GM04503 (cell line): ENCODE results near the gene CHD6.

Experiments
- DNase-seq: peaks from one replicate; pipeline ENCODE4 v3.0.0-alpha.2; 2012; ENCODE audit warnings: low read depth

The CHD6 gene

DNA sequence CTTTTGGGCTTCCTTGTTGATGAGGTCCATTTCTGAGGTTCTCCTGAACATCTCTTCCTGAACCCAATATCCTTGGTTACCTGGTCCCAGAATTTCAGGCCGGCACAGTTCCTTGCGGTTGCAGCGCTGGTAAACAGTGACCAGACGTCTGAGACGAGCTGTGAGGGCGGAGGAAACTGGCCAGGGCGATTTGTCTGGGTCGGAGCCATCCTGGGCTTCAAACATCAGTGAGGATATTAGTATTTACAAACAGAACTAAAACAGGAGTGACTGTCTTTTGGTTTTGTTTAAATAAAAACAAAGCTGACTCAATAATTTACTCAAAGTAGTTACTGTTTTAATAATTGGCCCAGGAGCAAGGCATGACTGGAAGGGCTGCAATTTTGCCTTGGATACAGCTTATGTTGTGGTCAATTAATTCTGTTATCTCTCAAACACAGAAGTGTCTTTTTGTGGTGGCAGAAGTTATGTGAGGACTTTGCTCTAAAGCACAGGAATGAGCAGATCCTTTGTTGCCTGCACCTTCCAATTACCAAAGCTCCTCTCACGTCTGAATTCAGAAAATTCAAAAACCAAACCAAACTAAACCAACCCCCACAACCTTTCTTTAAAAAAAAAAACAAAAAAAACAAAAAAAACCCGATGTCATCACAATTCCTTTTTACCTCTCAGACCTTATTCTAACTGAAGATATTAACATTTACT lies 192.8 kb downstream of the CHD6 start:
- peak; percentile 45 for DNase-seq

DNA sequence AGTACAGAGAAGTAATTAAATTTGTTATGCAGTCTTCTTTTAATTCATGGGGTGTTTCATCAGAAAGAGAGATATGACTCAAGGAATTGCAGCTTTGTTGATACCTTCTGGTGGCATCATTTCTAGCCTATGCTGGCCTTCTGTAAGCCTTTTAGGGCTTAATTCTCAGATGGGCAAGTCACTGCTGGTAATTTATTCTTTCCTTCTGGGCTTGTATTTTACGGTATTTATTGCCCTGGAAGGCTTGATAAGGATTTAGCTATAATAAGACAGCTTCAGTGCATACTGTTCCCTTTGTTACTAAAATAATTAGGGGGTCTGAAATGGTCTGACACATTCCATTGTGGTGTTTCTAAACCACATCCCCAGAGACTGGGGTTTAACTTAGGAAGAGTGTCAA lies 193.6 kb downstream of the CHD6 start:
- DNase-seq, result peak; percentile 66

DNA sequence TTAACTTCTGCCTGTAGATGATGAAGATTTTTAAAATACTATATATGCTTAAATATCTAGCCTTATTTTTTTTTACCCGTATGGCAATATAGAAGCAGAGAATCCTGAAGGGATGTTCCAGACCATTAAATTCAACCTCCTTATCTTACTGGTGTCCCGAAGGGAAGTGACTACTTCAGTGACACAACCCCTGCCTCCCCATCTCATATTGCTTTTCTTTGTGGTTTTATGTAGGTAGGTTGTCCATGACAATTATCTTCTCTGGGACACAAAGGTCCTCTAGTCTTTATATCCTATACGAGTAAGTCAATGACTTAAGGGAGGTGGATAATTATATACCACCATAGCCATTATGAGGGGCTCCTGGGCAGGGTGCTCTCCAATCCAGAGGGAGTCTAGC lies 194.2 kb downstream of the CHD6 start:
- no peak for DNase-seq

DNA sequence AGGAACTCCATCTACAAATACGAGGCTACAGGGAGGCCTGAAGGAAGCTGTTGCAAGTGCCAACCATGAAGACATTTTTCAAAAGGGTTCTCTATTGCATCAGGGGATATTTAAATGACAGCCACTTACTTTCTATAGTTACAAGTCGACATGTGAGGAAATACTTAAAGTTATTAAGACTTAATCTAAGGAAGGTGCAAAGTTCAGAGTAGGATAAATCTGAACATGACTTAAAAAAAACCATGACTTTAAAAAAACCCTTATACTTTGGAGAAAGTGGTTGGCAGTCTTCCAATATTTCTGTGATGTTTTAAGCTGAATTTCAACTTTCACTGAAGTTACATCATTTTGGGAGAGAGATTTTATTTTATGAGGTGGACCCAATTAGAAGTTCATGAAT lies 195.2 kb downstream of the CHD6 start:
- DNase-seq, result no peak

DNA sequence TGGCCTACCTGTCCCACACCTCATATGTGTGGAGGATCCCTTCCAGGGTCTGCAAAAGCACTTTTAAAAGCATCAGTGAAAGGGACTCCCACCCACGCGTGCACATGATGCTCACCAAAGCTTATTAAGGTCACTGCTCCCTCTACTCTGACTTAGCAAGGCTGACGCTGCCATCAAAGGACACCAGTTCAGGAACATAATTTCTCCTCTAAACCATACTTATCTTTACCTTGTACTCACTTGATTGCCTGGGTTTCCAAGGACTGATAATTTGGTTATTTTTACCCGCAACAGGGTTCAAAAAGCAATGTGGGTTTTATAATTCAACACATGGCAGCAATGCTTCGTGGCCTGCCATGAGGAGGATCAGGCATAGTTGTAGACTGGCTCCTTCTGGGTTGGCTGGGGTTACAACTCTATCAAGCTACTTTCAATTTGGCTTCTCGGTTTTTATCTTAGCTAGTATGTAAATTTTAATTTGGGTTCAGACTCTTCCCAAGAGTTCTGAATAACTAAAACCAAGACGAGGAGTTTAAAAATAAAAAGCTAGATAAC lies 199.4 kb downstream of the CHD6 start:
- DNase-seq, result no peak

DNA sequence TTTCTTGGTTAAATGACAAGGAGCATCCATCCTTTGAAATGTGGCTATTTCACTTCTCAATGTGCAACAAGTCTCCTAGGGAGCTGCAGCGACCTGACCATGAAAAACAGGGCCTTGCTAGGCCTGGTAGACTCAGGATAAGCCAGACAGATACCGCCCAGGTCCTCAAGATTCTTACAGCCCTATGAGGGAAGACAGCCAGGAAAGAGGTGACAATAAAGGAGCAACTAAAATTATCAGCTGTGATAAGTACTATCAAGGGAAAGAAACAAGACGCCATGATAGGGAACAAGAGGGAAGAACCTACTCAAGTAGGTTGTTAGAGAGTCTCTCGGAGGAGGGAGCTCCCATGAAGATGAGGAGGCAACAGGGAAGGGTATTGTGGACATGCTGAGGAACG lies 200.1 kb downstream of the CHD6 start:
- DNase-seq, result no peak

DNA sequence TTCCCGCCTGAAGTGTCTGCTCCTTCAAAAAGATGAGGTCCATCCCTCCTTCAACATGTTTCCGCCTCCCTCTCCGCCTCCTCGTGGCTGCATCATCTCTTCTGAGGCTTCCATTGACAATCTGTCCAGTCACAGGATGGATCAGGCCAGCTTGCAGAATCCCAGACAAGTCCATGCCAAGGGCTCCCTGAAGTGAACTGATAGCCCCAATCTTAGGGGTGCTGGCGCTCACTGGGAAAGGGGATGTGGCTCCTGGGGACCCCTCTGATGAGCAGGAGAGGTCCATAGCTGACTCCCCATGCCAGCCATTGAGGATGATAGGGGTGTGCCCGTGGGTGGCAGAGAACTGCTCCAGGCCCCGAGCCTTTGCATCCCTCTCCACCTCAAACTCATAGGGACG lies 203.0 kb downstream of the CHD6 start:
- no peak for DNase-seq

DNA sequence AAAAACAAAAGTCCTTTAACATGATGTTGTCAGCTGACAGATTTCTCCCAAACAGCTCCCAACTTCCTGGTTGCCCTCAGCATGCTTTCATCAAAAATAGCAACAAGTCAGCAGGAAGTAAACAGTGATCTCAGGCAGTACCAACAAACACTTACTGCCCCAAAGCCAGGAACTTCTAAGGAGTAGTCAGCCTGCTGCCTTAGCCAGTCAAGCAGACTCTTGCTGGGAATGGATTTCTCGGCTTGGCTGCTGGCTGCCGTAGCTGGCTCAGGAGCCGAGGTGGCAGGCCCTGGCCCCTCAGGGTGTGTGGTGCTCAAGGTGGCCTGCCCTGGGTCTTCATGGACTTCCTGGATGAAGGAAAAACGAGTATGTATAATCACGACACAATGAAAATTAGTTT lies 205.0 kb downstream of the CHD6 start:
- DNase-seq, result no peak

DNA sequence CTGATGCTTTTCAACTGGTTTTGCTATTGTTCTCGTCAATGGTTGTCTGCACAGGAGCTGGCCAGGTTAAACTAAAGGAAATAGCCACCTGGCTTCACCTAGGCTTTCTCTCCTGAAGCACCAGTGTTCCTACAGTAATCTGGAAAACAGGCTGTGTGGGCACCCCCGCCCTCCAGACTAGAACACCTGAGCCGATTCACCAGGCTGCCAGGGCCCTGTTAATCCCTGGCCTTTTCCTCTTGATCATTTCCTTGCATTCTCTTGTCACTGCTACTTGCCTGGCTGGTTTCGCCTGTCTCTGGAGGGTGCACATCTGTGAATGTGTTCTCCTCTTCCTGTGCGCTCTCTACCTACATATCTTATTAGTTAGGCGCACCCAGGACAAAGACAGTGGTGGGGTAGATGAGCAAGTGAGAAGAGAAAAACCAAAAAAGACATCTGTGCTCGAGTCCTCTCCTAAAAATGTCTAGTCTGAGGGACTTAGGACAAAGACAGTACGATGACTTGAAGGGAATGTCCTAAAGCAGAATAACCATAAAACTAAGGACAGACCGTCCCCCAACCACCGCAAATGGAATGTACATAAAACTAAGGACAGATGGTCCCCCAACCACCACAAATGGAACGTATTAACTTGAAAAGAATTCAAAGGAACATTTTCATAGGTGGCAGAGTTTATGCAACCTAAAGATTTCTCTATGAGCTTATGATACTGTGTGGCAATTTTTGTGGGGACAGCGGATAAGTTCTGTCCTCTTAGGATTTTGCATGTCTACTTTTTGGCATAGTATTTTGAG lies 205.7 kb downstream of the CHD6 start:
- DNase-seq, result no peak

DNA sequence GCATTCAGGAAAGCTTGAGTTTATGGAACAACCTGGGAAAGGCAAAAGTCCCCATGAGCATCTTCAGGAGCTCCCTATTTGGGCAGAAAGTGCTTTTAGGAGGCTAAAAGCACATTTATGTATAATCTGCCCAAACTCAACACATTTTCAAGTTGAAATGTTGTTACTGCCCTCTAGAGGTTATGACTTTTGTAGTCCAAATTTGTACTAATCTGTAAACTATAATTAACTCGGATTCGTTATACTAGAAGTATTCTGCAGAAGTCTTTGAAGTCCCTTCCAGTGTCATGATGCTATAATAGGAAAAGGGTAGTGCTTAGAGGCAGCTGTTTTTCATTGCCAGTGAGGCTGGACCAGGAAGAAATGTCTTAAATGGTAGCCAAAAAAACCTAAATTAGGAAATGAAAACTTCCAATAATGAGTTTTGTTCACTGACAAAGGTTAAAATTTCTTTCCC lies 206.8 kb downstream of the CHD6 start:
- DNase-seq, result peak; percentile 51

DNA sequence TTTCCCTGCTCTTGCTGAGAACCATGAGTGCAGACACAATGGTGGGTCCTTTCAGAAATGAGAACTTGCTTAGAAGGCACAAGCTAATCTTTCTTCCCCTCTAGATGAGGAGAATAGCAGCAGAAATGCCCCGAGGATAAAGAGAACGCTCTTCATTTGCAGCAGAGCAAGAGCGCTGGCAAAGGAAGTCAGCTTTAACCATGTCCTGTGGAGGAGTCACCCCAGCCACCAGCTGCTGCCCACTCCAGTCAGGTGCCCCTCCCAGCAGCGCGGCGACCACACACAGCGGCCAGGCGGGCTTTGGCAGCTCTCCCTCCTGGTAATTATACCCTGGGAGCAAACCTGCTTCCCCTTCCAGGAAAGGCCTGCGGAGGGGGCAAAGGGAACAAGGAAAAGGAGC lies 209.2 kb downstream of the CHD6 start:
- no peak for DNase-seq

DNA sequence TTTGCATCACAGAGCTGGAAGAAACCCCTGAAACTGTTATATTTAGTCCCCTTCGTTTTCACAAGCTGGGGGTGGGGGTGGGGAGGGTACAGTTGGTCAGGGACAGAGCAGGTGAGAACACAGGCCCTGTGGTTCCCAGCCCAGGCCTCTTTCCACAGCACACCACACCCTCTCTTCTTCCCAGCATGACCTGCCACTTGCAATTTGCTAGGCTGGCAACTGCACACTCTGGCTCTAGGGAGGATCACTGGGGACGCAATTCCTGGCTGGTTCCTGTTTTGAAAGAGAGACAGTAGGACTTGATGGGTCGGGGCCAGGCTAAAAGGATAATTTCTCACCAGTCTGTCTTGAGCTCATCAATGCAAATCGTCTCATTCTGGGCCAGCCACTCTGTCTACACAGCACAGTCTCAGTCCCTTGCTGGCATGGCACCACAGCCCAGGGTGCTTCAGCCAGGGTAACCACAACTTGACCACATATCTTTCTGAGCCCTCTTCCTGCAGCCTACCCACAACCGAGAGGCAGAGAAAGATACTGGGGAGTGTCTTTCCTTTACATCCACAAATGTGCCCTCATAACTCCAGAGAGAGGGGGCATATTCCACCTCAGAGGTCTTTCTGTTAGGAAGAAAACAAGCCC lies 209.9 kb downstream of the CHD6 start:
- DNase-seq, result no peak

DNA sequence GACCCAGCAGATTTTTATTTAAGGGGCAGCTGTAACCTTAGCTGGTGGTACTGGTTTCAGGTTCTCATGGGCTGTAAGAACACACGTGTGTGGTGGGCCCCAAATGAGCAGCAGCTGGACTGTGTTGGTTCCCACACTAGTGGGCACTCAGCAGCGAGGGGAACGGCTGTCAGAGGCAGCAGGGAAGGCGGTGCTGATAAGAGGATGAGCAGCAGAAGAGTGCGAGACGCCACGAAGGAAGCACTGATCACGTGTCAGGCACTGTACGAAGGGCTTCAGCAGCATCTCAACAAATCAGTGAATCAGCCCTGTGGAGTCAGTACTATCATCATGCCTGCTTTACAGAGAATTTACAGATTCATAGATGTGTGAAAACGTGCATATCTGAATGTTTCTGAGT lies 210.6 kb downstream of the CHD6 start:
- DNase-seq, result no peak

DNA sequence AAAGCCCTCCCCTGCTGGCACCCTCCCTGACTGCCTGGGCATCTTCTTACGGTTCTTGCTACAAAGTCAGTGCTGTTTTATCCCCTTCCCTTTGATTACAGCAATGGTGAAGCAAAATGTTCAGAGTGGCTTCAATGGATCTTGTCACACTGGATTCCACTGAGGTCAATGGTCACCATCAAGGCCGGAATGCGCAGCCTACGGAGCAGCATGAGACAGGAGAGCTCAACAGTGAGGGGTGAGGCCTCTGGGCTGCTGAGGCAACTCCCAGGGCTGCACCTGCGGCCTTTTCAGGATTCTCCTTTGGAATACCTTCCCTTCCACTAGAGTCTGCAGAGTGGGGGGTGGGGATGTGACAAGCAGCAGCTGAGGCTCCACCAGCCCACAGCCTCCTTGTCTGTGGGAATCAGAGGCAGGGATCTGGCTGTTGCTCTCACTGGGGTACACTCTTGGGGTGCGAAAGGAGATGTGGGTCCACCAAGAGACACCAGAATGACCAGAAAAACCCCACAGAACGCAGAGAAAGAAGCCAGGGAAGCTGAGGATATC lies 211.2 kb downstream of the CHD6 start:
- DNase-seq, result no peak

DNA sequence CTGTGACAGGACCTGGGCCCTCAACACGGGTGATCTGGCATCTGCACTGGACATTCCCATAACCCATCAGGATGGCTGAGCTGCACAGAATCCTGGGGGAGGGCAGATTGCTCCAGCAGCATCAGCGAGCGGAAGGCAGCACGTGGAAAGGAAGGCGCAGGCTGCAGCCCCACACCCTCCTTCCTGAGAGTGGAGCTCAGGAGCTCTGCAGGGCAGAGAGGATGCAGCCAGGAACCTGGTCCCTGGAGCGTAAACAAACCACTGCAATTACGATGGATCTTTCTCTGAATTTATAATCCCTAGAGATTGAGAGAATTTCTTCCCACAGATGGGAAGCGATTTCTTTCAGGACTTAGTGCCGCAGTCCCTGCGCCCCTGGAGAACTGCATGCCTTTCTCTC lies 211.8 kb downstream of the CHD6 start:
- DNase-seq, result no peak

DNA sequence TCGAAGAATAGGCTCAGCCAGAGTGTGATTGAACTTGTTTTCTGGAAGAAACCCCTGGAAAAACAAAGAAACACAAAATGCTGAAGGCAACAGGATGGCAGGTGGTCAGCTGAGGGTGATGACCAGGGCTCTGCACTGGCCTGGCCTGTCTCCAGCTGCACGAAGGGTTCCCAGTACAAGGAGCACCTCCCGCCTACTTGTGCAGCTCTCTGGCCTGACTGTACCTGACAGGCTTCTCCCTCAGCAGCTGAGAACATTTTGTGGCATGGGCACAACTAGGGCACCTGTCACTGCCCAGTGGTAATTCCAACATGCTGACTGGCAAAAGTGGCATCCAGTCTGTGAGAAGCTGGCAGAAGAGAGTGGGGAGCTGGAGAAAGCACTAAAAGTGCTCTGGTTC lies 212.7 kb downstream of the CHD6 start:
- no peak for DNase-seq

DNA sequence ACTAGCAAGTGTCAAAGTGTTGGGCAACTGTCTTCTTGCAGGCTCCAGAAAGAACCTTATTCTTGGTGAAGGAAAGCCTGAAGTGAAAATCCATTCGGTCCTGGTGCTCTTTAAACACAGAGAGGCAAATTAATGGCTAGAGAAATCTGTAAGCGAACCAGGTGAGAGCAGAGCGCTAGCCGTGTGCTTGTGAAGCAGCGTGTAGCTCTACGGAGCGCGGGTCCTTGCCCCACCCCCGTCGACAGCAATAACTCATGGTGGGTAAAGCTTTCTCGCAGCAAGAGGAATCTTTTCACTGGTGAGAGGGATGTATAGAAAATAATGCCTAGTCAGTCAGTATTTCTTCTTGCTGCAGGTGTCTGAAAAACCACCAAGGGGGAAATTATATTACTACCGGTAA lies 214.6 kb downstream of the CHD6 start:
- no peak for DNase-seq

DNA sequence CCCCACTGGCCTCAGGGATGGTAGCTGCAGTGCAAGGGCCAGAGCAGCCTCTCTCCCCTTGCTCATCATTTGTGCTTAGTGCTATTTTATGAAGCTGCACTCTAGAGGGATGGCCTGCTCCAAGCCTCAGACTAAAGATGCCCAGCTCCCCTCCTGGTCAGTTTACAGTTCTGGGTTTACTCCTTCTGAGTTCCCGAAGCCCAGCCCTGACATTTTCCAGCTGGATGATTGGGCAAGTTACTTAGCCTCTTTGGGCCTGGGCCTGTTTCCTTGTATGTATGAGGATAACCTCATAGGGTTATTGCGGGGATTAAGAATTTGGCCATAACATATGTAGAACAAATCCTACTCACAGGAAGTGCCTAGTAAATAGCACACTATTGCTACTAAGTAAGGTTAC lies 219.8 kb downstream of the CHD6 start:
- DNase-seq, result no peak

DNA sequence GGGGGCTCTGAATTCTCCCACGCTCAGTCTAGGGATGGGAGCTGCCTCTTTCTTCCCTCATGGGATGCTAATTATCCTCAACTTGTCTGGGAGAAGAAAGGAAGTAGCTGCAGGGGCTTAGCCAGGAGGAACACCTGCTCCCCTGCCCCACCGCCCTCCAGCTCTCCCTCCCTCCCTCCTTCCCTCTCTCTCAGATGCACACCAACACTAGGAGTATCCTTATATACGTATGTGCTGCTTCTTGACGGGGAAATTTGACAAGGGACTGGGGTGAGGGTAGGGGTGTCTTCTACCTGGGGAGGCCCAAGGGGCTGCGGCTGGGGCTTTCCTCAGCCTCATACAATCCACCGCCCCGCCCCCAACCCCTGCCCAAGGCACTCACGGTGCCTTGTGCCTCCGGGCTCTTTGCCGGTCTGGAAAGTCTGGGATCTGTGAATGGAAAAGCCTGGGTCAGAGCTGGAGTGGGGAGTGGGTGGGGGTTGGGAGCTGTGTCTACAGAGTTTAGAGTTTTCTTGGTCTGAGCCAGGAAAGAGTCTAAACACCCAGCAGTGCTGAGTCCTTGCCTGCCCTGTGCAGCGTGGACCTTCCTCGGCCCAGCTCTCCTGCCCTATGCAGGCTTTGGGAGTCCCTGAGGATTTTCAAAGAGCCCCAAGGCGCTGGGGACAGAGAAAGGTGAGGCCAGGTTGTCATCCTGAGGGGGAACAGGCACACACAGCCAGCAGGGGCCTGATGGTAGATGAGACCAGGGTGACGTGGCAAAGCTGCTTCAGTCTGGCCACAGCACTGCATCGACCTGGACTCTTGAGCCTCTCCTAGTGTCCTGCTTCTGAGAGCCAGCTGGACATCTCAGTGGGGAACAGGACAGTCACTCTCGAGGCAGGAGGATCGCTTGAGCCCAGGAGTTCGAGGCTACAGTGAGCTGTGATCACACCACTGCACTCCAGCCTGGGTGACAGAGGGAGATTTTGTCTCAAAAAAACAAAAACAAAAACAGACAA lies 222.2 kb downstream of the CHD6 start:
- no peak for DNase-seq

DNA sequence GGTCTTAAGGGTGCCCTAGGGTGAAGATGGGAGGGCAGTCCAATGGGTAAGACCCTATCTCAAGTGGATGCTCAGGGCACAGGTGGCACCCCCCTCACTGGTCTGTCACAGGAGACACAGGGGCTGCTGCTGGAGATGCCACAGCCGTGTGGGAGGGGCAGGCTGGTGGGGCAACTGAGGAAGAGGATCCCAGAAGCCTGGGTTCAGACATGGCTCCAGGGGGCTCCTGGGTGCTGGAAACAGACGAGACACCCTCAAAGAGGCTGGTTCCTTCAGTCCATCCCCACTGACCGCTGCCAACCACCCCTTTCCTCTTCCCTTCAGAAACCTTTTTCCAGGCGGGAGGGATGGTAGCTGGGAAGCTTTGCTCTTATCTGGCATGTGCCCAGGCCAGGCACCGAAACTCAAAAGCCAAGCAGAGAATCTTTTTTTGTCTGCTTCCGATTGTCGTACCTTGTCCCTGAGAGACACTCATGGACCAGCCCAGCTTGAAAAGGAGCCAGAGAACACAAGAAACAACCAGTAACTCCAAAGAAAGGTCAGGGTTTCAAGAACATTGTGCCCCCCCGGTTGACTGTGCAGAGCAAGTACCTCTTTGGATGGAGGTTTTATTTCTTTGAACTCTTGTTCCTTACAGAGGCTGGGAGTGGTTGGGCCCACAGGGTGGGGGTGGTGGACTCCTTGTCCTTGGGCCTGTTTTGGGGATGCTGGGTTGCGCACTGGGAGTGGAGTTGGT lies 223.1 kb downstream of the CHD6 start:
- no peak for DNase-seq

DNA sequence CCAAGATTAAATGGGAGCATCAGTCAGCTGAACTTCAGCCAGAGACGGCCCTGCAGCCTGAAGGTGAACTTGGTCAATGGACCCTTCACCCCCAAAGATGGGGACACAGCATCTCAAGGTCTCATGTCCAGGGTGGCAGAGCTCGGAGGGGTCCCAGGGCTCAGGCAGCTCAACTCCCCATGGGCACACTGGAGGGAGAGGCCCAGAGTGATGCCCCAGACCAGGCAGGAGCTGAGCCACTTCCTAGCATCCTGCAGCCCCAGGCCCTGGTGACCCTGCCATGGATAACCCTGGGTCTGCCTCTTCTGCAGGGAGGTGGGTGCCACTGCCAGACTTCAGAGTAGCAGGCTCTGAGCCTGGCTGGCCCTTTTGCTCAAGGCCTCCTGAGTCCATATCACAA lies 224.1 kb downstream of the CHD6 start:
- DNase-seq, result no peak
